HEK293 (cell line): ENCODE data around the gene NFKBIE.

Source experiments
- GLI2 ChIP-seq: fragments of 450-650 bp; formaldehyde crosslinking; IDR thresholded peaks from 2 replicates; pipeline ENCODE4; 2017; ENCODE audit warnings: missing biosample characterization, missing genetic modification characterization, low read depth, borderline replicate concordance
- HOXA7 ChIP-seq: sonication (generic); formaldehyde crosslinking; IDR thresholded peaks from 2 replicates; pipeline ENCODE4 v1.8.1; 2022; ENCODE audit warnings: missing genetic modification reagents, borderline replicate concordance
- HOXC10 ChIP-seq: sonication (generic); formaldehyde crosslinking; IDR thresholded peaks from 2 replicates; pipeline ENCODE4 v1.8.1; 2023; ENCODE audit warnings: mild to moderate bottlenecking, missing genetic modification reagents
- HOXD13 ChIP-seq: sonication (generic); formaldehyde crosslinking; IDR thresholded peaks from 2 replicates; pipeline ENCODE4 v1.8.0; 2022; ENCODE audit warnings: missing genetic modification reagents, borderline replicate concordance
- SETDB1 ChIP-seq: IDR thresholded peaks from one replicate; pipeline ENCODE4 v1.6.1; 2017; ENCODE audit warnings: mild to moderate bottlenecking, low read length, moderate library complexity, mixed read lengths; ENCODE audit not compliant: insufficient read length
- TCF7L2 ChIP-seq: IDR thresholded peaks from 2 replicates; pipeline ENCODE4 v1.6.1; 2011; ENCODE audit warnings: low read depth, mild to moderate bottlenecking, inconsistent platforms, low read length, moderate library complexity, borderline replicate concordance
- ZBTB7A ChIP-seq: fragments of 450-650 bp; formaldehyde crosslinking; IDR thresholded peaks from 2 replicates; pipeline ENCODE4 v1.5.1; 2016; ENCODE audit warnings: low read depth, missing biosample characterization, missing genetic modification characterization
- ZNF184 ChIP-seq: fragments of 450-650 bp; IDR thresholded peaks from 2 replicates; pipeline ENCODE4 v1.5.1; 2018; ENCODE audit warnings: missing biosample characterization, mild to moderate bottlenecking, missing genetic modification characterization
- ZNF311 ChIP-seq: fragments of 450-650 bp; formaldehyde crosslinking; IDR thresholded peaks from 2 replicates; pipeline ENCODE4 v1.5.1; 2017; ENCODE audit warnings: missing biosample characterization, missing genetic modification characterization, borderline replicate concordance
- ZNF785 ChIP-seq: fragments of 450-650 bp; formaldehyde crosslinking; IDR thresholded peaks from 2 replicates; pipeline ENCODE4 v1.5.1; 2016; ENCODE audit warnings: missing biosample characterization, missing genetic modification characterization
- TF ChIP-seq, protein P1 (sequence below): IDR thresholded peaks from 2 replicates; pipeline ENCODE4 v1.6.1; 2011; ENCODE audit warnings: mild to moderate bottlenecking, low read depth, low read length, borderline replicate concordance
- TF ChIP-seq, protein P2 (sequence below): fragments of 450-650 bp; formaldehyde crosslinking; IDR thresholded peaks from 2 replicates; pipeline ENCODE4 v1.5.1; 2016; ENCODE audit warnings: missing biosample characterization, missing genetic modification characterization
- TF ChIP-seq, protein P3 (sequence below): fragments of 450-650 bp; formaldehyde crosslinking; IDR thresholded peaks from 2 replicates; pipeline ENCODE4 v1.5.1; 2016; ENCODE audit warnings: missing biosample characterization, missing genetic modification characterization

DNA sequence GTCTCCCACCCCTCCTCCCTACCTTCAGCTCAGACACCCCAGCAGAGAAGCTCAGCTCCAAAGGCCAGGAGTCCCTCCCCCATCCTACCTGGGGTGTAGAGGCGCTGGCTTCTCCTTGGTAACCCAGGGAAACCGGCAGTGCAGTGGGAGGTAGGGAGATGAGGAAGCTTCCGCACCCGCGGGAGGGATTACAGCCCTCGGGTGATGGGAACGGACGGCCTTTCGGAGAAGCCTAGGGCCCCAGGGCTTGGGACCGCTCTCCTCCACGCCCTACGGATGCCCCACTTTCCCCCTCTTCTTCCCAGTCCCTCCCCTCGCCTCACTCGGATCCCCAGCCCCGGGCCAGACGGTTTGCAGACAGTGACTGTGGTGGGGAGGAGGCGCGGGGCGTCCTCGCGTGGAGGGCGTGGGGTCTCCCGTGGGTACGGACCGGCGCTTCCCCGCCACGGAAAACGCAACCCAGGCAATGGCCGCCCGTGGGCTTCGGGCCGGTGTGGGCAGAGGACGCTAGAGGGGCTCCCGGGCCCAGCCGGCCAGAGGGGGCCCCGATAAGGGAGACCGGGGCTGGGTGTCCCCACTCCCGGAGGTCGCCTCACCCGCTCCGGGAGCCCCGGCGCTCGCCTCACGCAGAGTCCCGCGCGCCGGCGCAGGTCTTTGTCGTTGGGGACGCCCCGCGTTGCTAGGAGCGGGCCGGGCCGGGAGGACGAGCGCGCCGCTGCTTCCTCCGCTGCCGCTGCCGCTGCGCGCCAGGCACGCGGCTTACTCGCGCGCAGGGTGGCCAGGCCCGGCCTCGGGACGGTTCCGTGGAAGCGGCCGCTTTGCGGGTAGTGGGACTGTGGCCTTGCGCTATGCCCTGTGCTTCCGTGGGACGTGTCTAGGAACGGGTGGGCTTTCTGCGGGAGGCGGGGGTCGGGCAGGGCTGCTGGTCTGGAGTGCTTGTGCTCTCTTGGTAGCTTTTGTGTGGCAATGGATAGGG, 32.0 kb upstream of the NFKBIE start:
- TF ChIP-seq, protein P1, sequence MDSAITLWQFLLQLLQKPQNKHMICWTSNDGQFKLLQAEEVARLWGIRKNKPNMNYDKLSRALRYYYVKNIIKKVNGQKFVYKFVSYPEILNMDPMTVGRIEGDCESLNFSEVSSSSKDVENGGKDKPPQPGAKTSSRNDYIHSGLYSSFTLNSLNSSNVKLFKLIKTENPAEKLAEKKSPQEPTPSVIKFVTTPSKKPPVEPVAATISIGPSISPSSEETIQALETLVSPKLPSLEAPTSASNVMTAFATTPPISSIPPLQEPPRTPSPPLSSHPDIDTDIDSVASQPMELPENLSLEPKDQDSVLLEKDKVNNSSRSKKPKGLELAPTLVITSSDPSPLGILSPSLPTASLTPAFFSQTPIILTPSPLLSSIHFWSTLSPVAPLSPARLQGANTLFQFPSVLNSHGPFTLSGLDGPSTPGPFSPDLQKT, result no peak
- TF ChIP-seq ZNF184 (tag by site-specific recombination), result no peak
- no peak for TF ChIP-seq HOXA7 (CRISPR knock-in tag)
- TF ChIP-seq, protein P2, sequence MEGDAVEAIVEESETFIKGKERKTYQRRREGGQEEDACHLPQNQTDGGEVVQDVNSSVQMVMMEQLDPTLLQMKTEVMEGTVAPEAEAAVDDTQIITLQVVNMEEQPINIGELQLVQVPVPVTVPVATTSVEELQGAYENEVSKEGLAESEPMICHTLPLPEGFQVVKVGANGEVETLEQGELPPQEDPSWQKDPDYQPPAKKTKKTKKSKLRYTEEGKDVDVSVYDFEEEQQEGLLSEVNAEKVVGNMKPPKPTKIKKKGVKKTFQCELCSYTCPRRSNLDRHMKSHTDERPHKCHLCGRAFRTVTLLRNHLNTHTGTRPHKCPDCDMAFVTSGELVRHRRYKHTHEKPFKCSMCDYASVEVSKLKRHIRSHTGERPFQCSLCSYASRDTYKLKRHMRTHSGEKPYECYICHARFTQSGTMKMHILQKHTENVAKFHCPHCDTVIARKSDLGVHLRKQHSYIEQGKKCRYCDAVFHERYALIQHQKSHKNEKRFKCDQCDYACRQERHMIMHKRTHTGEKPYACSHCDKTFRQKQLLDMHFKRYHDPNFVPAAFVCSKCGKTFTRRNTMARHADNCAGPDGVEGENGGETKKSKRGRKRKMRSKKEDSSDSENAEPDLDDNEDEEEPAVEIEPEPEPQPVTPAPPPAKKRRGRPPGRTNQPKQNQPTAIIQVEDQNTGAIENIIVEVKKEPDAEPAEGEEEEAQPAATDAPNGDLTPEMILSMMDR (tag by site-specific recombination), result no peak
- TF ChIP-seq TCF7L2, result no peak
- no peak for TF ChIP-seq ZNF785
- TF ChIP-seq HOXD13, result no peak
- no peak for TF ChIP-seq HOXC10
- TF ChIP-seq ZNF311, result no peak
- TF ChIP-seq GLI2 (tag by site-specific recombination), result no peak
- TF ChIP-seq SETDB1, result no peak
- no peak for TF ChIP-seq ZBTB7A
- TF ChIP-seq, protein P3, sequence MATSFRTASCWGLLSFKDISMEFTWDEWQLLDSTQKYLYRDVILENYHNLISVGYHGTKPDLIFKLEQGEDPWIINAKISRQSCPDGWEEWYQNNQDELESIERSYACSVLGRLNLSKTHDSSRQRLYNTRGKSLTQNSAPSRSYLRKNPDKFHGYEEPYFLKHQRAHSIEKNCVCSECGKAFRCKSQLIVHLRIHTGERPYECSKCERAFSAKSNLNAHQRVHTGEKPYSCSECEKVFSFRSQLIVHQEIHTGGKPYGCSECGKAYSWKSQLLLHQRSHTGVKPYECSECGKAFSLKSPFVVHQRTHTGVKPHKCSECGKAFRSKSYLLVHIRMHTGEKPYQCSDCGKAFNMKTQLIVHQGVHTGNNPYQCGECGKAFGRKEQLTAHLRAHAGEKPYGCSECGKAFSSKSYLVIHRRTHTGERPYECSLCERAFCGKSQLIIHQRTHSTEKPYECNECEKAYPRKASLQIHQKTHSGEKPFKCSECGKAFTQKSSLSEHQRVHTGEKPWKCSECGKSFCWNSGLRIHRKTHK (tag by site-specific recombination), result no peak
